GM23338 (cell line): ENCODE data around the gene SLC44A4. TPM values are rescaled to one million over a fixed set of nuclear protein-coding genes. Genes with fewer than 3 reads are reported as not detected.

ENCODE experiments used
- ATAC-seq: fragments of 200-7000 bp; cut with Tn5 transposase; 3 replicates; pipeline ENCODE4 v1.9.1; 2020
- DNase-seq: peaks from one replicate; pipeline ENCODE4 v3.0.0-alpha.2; 2015; ENCODE audit warnings: low spot score
- H2AFZ ChIP-seq: fragments of 200-600 bp; sonication (generic); 2 replicates; pipeline ENCODE4 v1.8.0; 2016; ENCODE audit warnings: antibody characterized with exemption, mild to moderate bottlenecking, moderate library complexity
- H3F3A ChIP-seq: fragments of 200-600 bp; sonication (generic); replicated peaks from 2 replicates; pipeline ENCODE4 v1.8.0; 2017; ENCODE audit warnings: antibody characterized with exemption, mixed run types, low read depth
- H3K27ac ChIP-seq: fragments of 200-600 bp; sonication (generic); 2 replicates; pipeline ENCODE4 v1.6.1; 2016; ENCODE audit warnings: low read depth
- H3K27me3 ChIP-seq: fragments of 200-600 bp; sonication (generic); 2 replicates; pipeline ENCODE4 v1.8.0; 2016; ENCODE audit warnings: mild to moderate bottlenecking, mixed run types, moderate library complexity; ENCODE audit not compliant: insufficient read depth
- H3K36me3 ChIP-seq: fragments of 200-600 bp; sonication (generic); 2 replicates; pipeline ENCODE4 v1.8.0; 2016; ENCODE audit warnings: mild to moderate bottlenecking; ENCODE audit not compliant: insufficient read depth
- H3K4me1 ChIP-seq: fragments of 200-600 bp; sonication (generic); 2 replicates; pipeline ENCODE4 v1.8.0; 2016; ENCODE audit warnings: mild to moderate bottlenecking, moderate library complexity; ENCODE audit not compliant: insufficient read depth
- H3K4me2 ChIP-seq: fragments of 200-600 bp; sonication (generic); 2 replicates; pipeline ENCODE4 v1.7.1; 2017; ENCODE audit warnings: mixed run types
- H3K4me3 ChIP-seq: fragments of 200-600 bp; sonication (generic); 2 replicates; pipeline ENCODE4 v1.6.1; 2016; ENCODE audit warnings: mixed run types
- H3K79me2 ChIP-seq: fragments of 200-600 bp; sonication (generic); replicated peaks from 2 replicates; pipeline ENCODE4 v1.8.0; 2017; ENCODE audit warnings: mild to moderate bottlenecking; ENCODE audit not compliant: insufficient read depth
- H3K9me2 ChIP-seq: fragments of 200-600 bp; sonication (generic); 2 replicates; pipeline ENCODE4 v1.8.0; 2017; ENCODE audit not compliant: insufficient read depth
- H4K20me1 ChIP-seq: fragments of 200-600 bp; sonication (generic); replicated peaks from 2 replicates; pipeline ENCODE4 v1.8.0; 2017; ENCODE audit warnings: mild to moderate bottlenecking; ENCODE audit not compliant: insufficient read depth
- H3K27ac Mint-ChIP-seq: 2 replicates; pipeline ENCODE4 v1.8.0; 2020; ENCODE audit warnings: inconsistent platforms, mild to moderate bottlenecking, moderate library complexity, mixed read lengths
- H3K27me3 Mint-ChIP-seq: 3 replicates; pipeline ENCODE4 v1.8.0; 2022; ENCODE audit warnings: low read depth, mild to moderate bottlenecking, moderate library complexity, mixed read lengths, inconsistent platforms; ENCODE audit not compliant: insufficient read depth, poor library complexity
- H3K36me3 Mint-ChIP-seq: 3 replicates; pipeline ENCODE4 v1.8.0; 2021; ENCODE audit warnings: low read depth, mild to moderate bottlenecking, inconsistent platforms, moderate library complexity, mixed read lengths
- H3K4me1 Mint-ChIP-seq: 3 replicates; pipeline ENCODE4 v1.8.0; 2020; ENCODE audit warnings: mild to moderate bottlenecking, inconsistent platforms, mixed read lengths
- H3K4me3 Mint-ChIP-seq: 3 replicates; pipeline ENCODE4 v1.8.0; 2021; ENCODE audit warnings: moderate library complexity, mild to moderate bottlenecking, inconsistent platforms, mixed read lengths
- H3K9me3 Mint-ChIP-seq: 3 replicates; pipeline ENCODE4 v1.8.0; 2020; ENCODE audit warnings: moderate library complexity, mild to moderate bottlenecking, inconsistent platforms, mixed read lengths
- CREB1 ChIP-seq: fragments of 250-450 bp; sonication (Bioruptor Pico); IDR thresholded peaks from 2 replicates; pipeline ENCODE4 v1.5.0; 2020; ENCODE audit warnings: low read depth, mild to moderate bottlenecking, moderate library complexity
- CTCF ChIP-seq, 2 experiments: fragments of 200-600 bp in 1 of 2; sonication (generic) in 1 of 2; conservative IDR thresholded peaks; 2 replicates each; pipeline versions ENCODE4 v1.5.1 to v1.6.1; 2016 to 2017; ENCODE audit warnings: antibody characterized with exemption in 2 of 2, low read depth in 2 of 2, mild to moderate bottlenecking in 2 of 2, moderate library complexity in 1 of 2
- ETS1 ChIP-seq: IDR thresholded peaks from 2 replicates; pipeline ENCODE4 v1.6.1; 2016; ENCODE audit warnings: antibody characterized with exemption
- EZH2 ChIP-seq: fragments of 200-600 bp; sonication (generic); IDR thresholded peaks from one replicate; pipeline ENCODE4 v1.8.0; 2017; ENCODE audit warnings: antibody characterized with exemption, mild to moderate bottlenecking, low read depth; ENCODE audit not compliant: unreplicated experiment
- NANOG ChIP-seq: IDR thresholded peaks from 2 replicates; pipeline ENCODE4 v1.6.1; 2016; ENCODE audit warnings: antibody characterized with exemption, borderline replicate concordance
- POLR2AphosphoS5 ChIP-seq: IDR thresholded peaks from 2 replicates; pipeline ENCODE4 v1.6.1; 2016; ENCODE audit warnings: antibody characterized with exemption, low read depth
- STAT1 ChIP-seq: IDR thresholded peaks from one replicate; pipeline ENCODE4 v1.6.1; 2016; ENCODE audit warnings: antibody characterized with exemption; ENCODE audit not compliant: unreplicated experiment
- ZNF114 ChIP-seq: fragments of 250-450 bp; sonication (Bioruptor Pico); IDR thresholded peaks from 2 replicates; pipeline ENCODE4 v1.5.0; 2020; ENCODE audit warnings: mild to moderate bottlenecking, moderate library complexity
- ZNF331 ChIP-seq: fragments of 250-450 bp; sonication (Bioruptor Pico); IDR thresholded peaks from 2 replicates; pipeline ENCODE4 v1.5.0; 2020; ENCODE audit warnings: low read depth, mild to moderate bottlenecking, moderate library complexity
- polyA plus RNA-seq: library from polyadenylated mRNA; unstranded; fragments of >200 nt; fragmentation: Nextera tagmentation; extraction: Ambion mirVana; gene quantifications from 2 replicates; pipeline ENCODE4 v1.2.1, GENCODE V29; 2016
- total RNA-seq: library from RNA; depleted of rRNA; stranded (reverse); fragments of >200 nt; shearing (Covaris generic); gene quantifications from 2 replicates; pipeline ENCODE4 v1.2.3, GENCODE V29; 2014

The SLC44A4 gene
- total and polyA plus RNA-seq, 2 experiments from 2014 or later = 1.1 to 3.7 TPM

- peaks cover 5% of the 10 kb centered on the region for H3K27me3 Mint-ChIP-seq
- H3K36me3 Mint-ChIP-seq = peaks cover 33% of the 10 kb centered on the region
- Histone ChIP-seq H3K4me2 (no peak overlapping the region), H2AFZ (no peak overlapping the region), H3K4me3 (no peak overlapping the region), H3K79me2 (no peaks in the 10 kb centered on the region), H4K20me1 (peaks cover 3% of the 10 kb centered on the region), H3K4me1 (peaks cover 4% of the 10 kb centered on the region; the same call in 1 of the 2 replicates), H3K36me3 (peaks cover 11% of the 10 kb centered on the region; the same call in 1 of the 2 replicates), H3F3A (peaks cover 14% of the 10 kb centered on the region), H3K9me2 (no peaks in the 10 kb centered on the region), H3K27me3 (no peaks in the 10 kb centered on the region), H3K27ac (no peak overlapping the region)
- H3K27ac Mint-ChIP-seq = no peak overlapping the region
- no peak overlapping the region for H3K4me3 Mint-ChIP-seq
- no peak for DNase-seq
- no peaks in the 10 kb centered on the region for H3K9me3 Mint-ChIP-seq
- no peak for TF ChIP-seq CTCF (conservative IDR thresholded peaks at IDR 0.05; ENCODE audit: low read depth in 2 of 2)
- TF ChIP-seq EZH2 = no peak
- H3K4me1 Mint-ChIP-seq = peaks cover 8% of the 10 kb centered on the region
- peak; percentile 9; the same call in 2 of the 3 replicates for ATAC-seq
Measured at GRCh38 chr6:31877651-31878161, 1.1 kb downstream of the SLC44A4 start.

- no peak overlapping the region for H2AFZ ChIP-seq
- no peak for ATAC-seq
- H3K4me1 Mint-ChIP-seq = peaks cover 8% of the 10 kb centered on the region
- H3K27me3 Mint-ChIP-seq = peaks cover 5% of the 10 kb centered on the region
- no peak overlapping the region for H3K4me3 Mint-ChIP-seq
- no peak for DNase-seq
- H3K36me3 Mint-ChIP-seq = peaks cover 28% of the 10 kb centered on the region
- no peak overlapping the region for H3K4me3 ChIP-seq
- no peaks in the 10 kb centered on the region for H3K79me2 ChIP-seq
- no peak for TF ChIP-seq ETS1
- no peak for TF ChIP-seq ZNF331 (CRISPR knock-in tag)
- TF ChIP-seq STAT1 = no peak
- TF ChIP-seq NANOG = no peak
- TF ChIP-seq ZNF114 = no peak
- H4K20me1 ChIP-seq = peaks cover 3% of the 10 kb centered on the region
- peaks cover 14% of the 10 kb centered on the region for H3F3A ChIP-seq
- H3K4me1 ChIP-seq = peaks cover 4% of the 10 kb centered on the region; the same call in 1 of the 2 replicates
- peaks cover 8% of the 10 kb centered on the region; the same call in 1 of the 2 replicates for H3K36me3 ChIP-seq
- no peaks in the 10 kb centered on the region for H3K27me3 ChIP-seq
- no peaks in the 10 kb centered on the region for H3K9me3 Mint-ChIP-seq
- no peak overlapping the region for H3K4me2 ChIP-seq
- no peak overlapping the region for H3K27ac ChIP-seq
- no peak overlapping the region for H3K27ac Mint-ChIP-seq
- no peaks in the 10 kb centered on the region for H3K9me2 ChIP-seq
Measured at GRCh38 chr6:31877125-31877650, 1.6 kb downstream of the SLC44A4 start.

GRCh38 chr6:31876357-31876756 lies 2.4 kb downstream of the SLC44A4 start:
- Histone ChIP-seq H3K36me3 (peaks cover 5% of the 10 kb centered on the region; the same call in 1 of the 2 replicates), H3K4me3 (no peak overlapping the region), H3K9me2 (no peaks in the 10 kb centered on the region), H3K79me2 (no peaks in the 10 kb centered on the region), H4K20me1 (peaks cover 3% of the 10 kb centered on the region; the same call in 1 of the 2 replicates), H3F3A (peaks cover 14% of the 10 kb centered on the region), H2AFZ (no peak overlapping the region), H3K4me1 (peaks cover 5% of the 10 kb centered on the region; the same call in 1 of the 2 replicates), H3K27ac (no peak overlapping the region), H3K4me2 (no peak overlapping the region), H3K27me3 (no peaks in the 10 kb centered on the region)
- Mint-ChIP-seq H3K27ac (no peak overlapping the region), H3K27me3 (peaks cover 5% of the 10 kb centered on the region), H3K36me3 (peaks cover 20% of the 10 kb centered on the region), H3K4me3 (no peak overlapping the region), H3K9me3 (no peaks in the 10 kb centered on the region), H3K4me1 (peaks cover 8% of the 10 kb centered on the region)
- no peak for DNase-seq
- no peak for ATAC-seq
- TF ChIP-seq CREB1 (CRISPR knock-in tag) = no peak
- no peak for TF ChIP-seq POLR2AphosphoS5
- TF ChIP-seq EZH2 = no peak
